HG03460 (cell line): ENCODE results near the gene PSMA7.
"Not testable (repeated sequence)": the region's sequence is repeated elsewhere in the genome, so short reads cannot be mapped to it uniquely, and the experiment has no call there.

ENCODE experiments used
- ATAC-seq: cut with Tn5 transposase; IDR thresholded peaks from one replicate; pipeline ENCODE4 v1.9.1; 2021; ENCODE audit not compliant: unreplicated experiment

PSMA7 gene

GRCh38 chr20:62120990-62121775 lies 22.0 kb downstream of the PSMA7 start:
- ATAC-seq = peak; percentile 15

GRCh38 chr20:62120365-62120762 lies 22.8 kb downstream of the PSMA7 start:
- no peak for ATAC-seq

GRCh38 chr20:62119591-62120364 lies 23.4 kb downstream of the PSMA7 start:
- no peak for ATAC-seq

GRCh38 chr20:62119115-62119514 lies 24.1 kb downstream of the PSMA7 start:
- ATAC-seq = no peak

GRCh38 chr20:62118113-62119043 lies 24.8 kb downstream of the PSMA7 start:
- ATAC-seq = no peak

GRCh38 chr20:62117658-62118057 lies 25.5 kb downstream of the PSMA7 start:
- ATAC-seq = no peak

- no peak for ATAC-seq
Observed at GRCh38 chr20:62117362-62117646, 25.9 kb downstream of the PSMA7 start.

GRCh38 chr20:62116558-62117361 lies 26.4 kb downstream of the PSMA7 start:
- ATAC-seq = no peak

GRCh38 chr20:62115800-62116407 lies 27.3 kb downstream of the PSMA7 start:
- ATAC-seq = not testable (repeated sequence)

- ATAC-seq = no peak
Observed at GRCh38 chr20:62114894-62115293, 28.3 kb downstream of the PSMA7 start.

- no peak for ATAC-seq
Observed at GRCh38 chr20:62112368-62112767, 30.8 kb downstream of the PSMA7 start.

GRCh38 chr20:62111148-62111547 lies 32.0 kb downstream of the PSMA7 start:
- no peak for ATAC-seq

GRCh38 chr20:62105592-62105991 lies 37.6 kb downstream of the PSMA7 start:
- ATAC-seq = no peak

GRCh38 chr20:62104791-62105345 lies 38.3 kb downstream of the PSMA7 start:
- no peak for ATAC-seq

- no peak for ATAC-seq
Observed at GRCh38 chr20:62104234-62104789, 38.9 kb downstream of the PSMA7 start.

- ATAC-seq = no peak
Observed at GRCh38 chr20:62103508-62104233, 39.5 kb downstream of the PSMA7 start.

GRCh38 chr20:62101078-62101477 lies 42.1 kb downstream of the PSMA7 start:
- no peak for ATAC-seq

GRCh38 chr20:62097881-62098407 lies 45.2 kb downstream of the PSMA7 start:
- no peak for ATAC-seq
